Panc1 (cell line): ENCODE results near the gene LSMEM2. TPM values are rescaled to one million over a fixed set of nuclear protein-coding genes. Genes with fewer than 3 reads are reported as not detected.

Experiments used
- ATAC-seq: fragments of 200-7000 bp; cut with Tn5 transposase; 2 replicates; pipeline ENCODE4 v1.9.1; 2020; ENCODE audit warnings: mild to moderate bottlenecking, moderate library complexity
- BruUV-seq: library from RNA; stranded (reverse); fragments of 400-500 nt; replicated peaks from 2 replicates; lab custom pipeline; 2021; lab: Mats Ljungman, UMichigan
- CTCF ChIA-PET: fragments of 300-600 bp; sonication (Branson Sonifier 250); formaldehyde crosslinking; loops from one replicate; lab custom pipeline; 2022; ENCODE audit warnings: antibody characterized with exemption; lab: Charles Lee
- POLR2A ChIA-PET: fragments of 300-600 bp; sonication (Branson Sonifier 250); formaldehyde crosslinking; loops from one replicate; lab custom pipeline; 2022; ENCODE audit warnings: antibody characterized with exemption; lab: Charles Lee
- DNase-seq: peaks from one replicate; pipeline ENCODE4 v3.0.0-alpha.2; 2010; ENCODE audit warnings: low read depth, low spot score
- H3K27ac ChIP-seq: 2 replicates; pipeline ENCODE4 v1.5.1; 2011; ENCODE audit warnings: mild to moderate bottlenecking, low read length, inconsistent platforms
- H3K27me3 ChIP-seq: fragments of 200-500 bp; sonication (Bioruptor generic); 2 replicates; pipeline ENCODE4 v1.6.0; 2014; ENCODE audit warnings: low read length, inconsistent platforms; ENCODE audit not compliant: control insufficient read depth, insufficient read depth
- H3K36me3 ChIP-seq: fragments of 200-500 bp; sonication (Bioruptor generic); 2 replicates; pipeline ENCODE4 v1.5.1; 2014; ENCODE audit warnings: inconsistent platforms, mild to moderate bottlenecking, low read length, moderate library complexity; ENCODE audit not compliant: control insufficient read depth, insufficient read depth
- H3K4me1 ChIP-seq: 2 replicates; pipeline ENCODE4 v1.5.1; 2011; ENCODE audit warnings: inconsistent platforms, mild to moderate bottlenecking, low read length, moderate library complexity; ENCODE audit not compliant: control insufficient read depth, insufficient read depth
- H3K4me3 ChIP-seq, 2 experiments: 2 replicates each; pipeline ENCODE4 v1.5.1; 2011 to 2012; ENCODE audit warnings: low read depth in 2 of 2, low read length in 2 of 2, mild to moderate bottlenecking in 2 of 2, inconsistent platforms in 1 of 2, moderate library complexity in 1 of 2
- H3K9me3 ChIP-seq: fragments of 200-500 bp; sonication (Bioruptor generic); 2 replicates; pipeline ENCODE4 v1.5.1; 2014; ENCODE audit warnings: low read depth, mild to moderate bottlenecking, inconsistent platforms, low read length, moderate library complexity; ENCODE audit not compliant: control insufficient read depth, insufficient read depth
- POLR2AphosphoS5 ChIP-seq: IDR thresholded peaks from 2 replicates; pipeline ENCODE4 v1.6.1; 2012; ENCODE audit warnings: mild to moderate bottlenecking, low read depth, low read length, moderate library complexity
- SIN3A ChIP-seq: IDR thresholded peaks from 2 replicates; pipeline ENCODE4 v1.6.1; 2012; ENCODE audit warnings: low read depth, mild to moderate bottlenecking, low read length, moderate library complexity, borderline replicate concordance; ENCODE audit not compliant: insufficient read depth
- TCF7L2 ChIP-seq: IDR thresholded peaks from 2 replicates; pipeline ENCODE4 v1.6.1; 2011; ENCODE audit warnings: mild to moderate bottlenecking, low read depth, low read length, inconsistent platforms
- in situ Hi-C: cut with HindIII; loops from 2 replicates; pipeline ENCODE4 v1.10.0; 2016; ENCODE audit warnings: low sequenced_read_pairs, low pct_unique_long_range_greater_than_20kb
- intact Hi-C: fragments of 100-400 bp; cut with micrococcal nuclease; formaldehyde crosslinking; loops from one replicate; pipeline ENCODE4 v1.10.0; 2022; ENCODE audit not compliant: unreplicated experiment
- total RNA-seq: library from RNA; stranded (reverse); gene quantifications from one replicate; pipeline ENCODE4 v1.2.1, GENCODE V29; 2021; ENCODE audit not compliant: unreplicated experiment
- TF ChIP-seq, protein P1 (sequence below): fragments of 450-650 bp; IDR thresholded peaks from 2 replicates; pipeline ENCODE4 v1.5.1; 2017; ENCODE audit warnings: mild to moderate bottlenecking
- TF ChIP-seq, protein P2 (sequence below), 2 experiments: IDR thresholded peaks; 2 replicates each; pipeline ENCODE4 v1.6.1; 2011 to 2012; ENCODE audit warnings: low read depth in 2 of 2, control low read depth in 1 of 2, low read length in 1 of 2, mild to moderate bottlenecking in 1 of 2, moderate library complexity in 1 of 2; ENCODE audit not compliant: insufficient read depth in 1 of 2

LSMEM2 gene
- total RNA-seq, 1 experiment from 2014 or later: not detected

DNA sequence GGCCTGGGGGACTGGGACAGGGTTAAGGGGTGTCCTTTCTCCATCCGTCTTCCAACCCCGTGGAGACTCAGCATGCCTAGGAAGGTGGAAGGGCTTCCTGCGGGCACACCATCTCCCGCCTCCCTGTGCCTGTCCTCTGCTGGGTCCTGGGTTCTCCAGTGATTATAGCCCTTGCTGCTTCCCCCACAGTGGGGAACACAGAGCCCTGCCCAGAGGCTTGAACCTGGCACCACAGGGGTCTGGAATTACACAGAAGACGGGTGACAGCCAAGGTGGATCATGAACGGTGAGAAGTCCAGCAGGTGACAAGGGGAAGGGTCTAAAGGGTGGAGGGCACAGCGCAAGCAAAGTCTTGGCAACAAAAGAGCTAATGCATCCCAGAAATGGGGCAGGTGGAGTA, 16.1 kb upstream of the LSMEM2 start:
- in situ Hi-C loops (no loop called here), intact Hi-C loops (loop anchor here (10.0 kb wide), 1 partner anchor 68 kb away; the partner anchor contains the start of gene GNAT1)
- peaks cover 9% of the 10 kb centered on the region for H3K4me1 ChIP-seq
- POLR2A ChIA-PET: no interaction called here
- H3K27me3 ChIP-seq: no peaks in the 10 kb centered on the region
- H3K36me3 ChIP-seq: no peaks in the 10 kb centered on the region
- H3K4me3 ChIP-seq: no peak overlapping the region
- DNase-seq (no peak), ATAC-seq (no peak)
- no peaks in the 10 kb centered on the region for H3K9me3 ChIP-seq
- no peak overlapping the region for H3K27ac ChIP-seq
- CTCF ChIA-PET: no interaction called here
- TF ChIP-seq, protein P1, sequence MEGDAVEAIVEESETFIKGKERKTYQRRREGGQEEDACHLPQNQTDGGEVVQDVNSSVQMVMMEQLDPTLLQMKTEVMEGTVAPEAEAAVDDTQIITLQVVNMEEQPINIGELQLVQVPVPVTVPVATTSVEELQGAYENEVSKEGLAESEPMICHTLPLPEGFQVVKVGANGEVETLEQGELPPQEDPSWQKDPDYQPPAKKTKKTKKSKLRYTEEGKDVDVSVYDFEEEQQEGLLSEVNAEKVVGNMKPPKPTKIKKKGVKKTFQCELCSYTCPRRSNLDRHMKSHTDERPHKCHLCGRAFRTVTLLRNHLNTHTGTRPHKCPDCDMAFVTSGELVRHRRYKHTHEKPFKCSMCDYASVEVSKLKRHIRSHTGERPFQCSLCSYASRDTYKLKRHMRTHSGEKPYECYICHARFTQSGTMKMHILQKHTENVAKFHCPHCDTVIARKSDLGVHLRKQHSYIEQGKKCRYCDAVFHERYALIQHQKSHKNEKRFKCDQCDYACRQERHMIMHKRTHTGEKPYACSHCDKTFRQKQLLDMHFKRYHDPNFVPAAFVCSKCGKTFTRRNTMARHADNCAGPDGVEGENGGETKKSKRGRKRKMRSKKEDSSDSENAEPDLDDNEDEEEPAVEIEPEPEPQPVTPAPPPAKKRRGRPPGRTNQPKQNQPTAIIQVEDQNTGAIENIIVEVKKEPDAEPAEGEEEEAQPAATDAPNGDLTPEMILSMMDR: no peak
- no TSS peak for BruUV-seq

DNA sequence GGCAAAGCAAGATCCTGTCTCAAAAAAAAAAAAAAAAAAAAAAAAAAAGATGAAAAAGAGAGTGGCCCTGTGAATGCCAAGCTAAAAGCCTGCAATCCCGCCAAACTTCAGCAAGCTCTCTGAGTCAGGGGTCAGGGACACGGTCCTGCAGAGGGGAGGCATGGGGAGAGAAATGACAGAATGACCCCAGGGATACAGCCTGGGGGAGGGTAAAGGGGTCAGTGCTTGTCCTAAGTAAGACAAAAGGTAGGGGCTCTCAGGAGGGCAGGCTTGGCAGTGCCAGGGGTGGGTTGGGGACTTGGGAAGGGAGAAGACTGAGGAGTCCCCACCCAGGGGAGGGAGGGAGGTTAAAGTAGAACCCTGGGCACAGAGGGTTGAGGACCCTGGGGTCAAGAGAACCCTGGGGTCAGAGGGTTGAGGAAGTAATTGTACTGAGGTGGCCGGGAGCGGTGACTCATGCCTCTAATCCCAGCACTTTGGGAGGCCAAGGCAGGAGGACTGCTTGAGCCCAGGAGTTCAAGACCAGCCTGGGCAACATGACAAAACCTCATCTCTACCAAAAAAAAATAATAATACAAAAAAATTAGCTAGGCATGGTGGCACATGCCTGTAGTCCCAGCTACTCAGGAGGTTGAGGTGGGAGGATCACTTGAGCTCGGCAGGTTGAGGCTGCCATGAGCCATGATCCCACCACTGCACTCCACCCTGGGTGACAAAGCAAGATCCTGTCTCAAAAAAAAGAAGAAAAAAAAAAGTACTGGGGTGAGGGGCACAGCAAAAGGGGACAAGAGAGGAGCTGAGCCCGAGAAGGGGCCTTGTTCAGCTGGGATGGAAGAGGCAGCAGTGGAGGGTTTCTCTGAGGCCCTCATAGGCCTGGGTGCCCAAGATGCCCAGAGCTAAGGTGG, 15.2 kb upstream of the LSMEM2 start:
- DNase-seq (no peak), ATAC-seq (no peak)
- Histone ChIP-seq H3K4me3 (no peak overlapping the region), H3K4me1 (peaks cover 9% of the 10 kb centered on the region), H3K27me3 (no peaks in the 10 kb centered on the region), H3K9me3 (no peaks in the 10 kb centered on the region), H3K27ac (no peak overlapping the region), H3K36me3 (no peaks in the 10 kb centered on the region)
- TF ChIP-seq TCF7L2: no peak
- TF ChIP-seq SIN3A: no peak
- TF ChIP-seq POLR2AphosphoS5: no peak
- TF ChIP-seq, protein P1: no peak
- TF ChIP-seq, protein P2, sequence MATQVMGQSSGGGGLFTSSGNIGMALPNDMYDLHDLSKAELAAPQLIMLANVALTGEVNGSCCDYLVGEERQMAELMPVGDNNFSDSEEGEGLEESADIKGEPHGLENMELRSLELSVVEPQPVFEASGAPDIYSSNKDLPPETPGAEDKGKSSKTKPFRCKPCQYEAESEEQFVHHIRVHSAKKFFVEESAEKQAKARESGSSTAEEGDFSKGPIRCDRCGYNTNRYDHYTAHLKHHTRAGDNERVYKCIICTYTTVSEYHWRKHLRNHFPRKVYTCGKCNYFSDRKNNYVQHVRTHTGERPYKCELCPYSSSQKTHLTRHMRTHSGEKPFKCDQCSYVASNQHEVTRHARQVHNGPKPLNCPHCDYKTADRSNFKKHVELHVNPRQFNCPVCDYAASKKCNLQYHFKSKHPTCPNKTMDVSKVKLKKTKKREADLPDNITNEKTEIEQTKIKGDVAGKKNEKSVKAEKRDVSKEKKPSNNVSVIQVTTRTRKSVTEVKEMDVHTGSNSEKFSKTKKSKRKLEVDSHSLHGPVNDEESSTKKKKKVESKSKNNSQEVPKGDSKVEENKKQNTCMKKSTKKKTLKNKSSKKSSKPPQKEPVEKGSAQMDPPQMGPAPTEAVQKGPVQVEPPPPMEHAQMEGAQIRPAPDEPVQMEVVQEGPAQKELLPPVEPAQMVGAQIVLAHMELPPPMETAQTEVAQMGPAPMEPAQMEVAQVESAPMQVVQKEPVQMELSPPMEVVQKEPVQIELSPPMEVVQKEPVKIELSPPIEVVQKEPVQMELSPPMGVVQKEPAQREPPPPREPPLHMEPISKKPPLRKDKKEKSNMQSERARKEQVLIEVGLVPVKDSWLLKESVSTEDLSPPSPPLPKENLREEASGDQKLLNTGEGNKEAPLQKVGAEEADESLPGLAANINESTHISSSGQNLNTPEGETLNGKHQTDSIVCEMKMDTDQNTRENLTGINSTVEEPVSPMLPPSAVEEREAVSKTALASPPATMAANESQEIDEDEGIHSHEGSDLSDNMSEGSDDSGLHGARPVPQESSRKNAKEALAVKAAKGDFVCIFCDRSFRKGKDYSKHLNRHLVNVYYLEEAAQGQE (IDR thresholded peaks at IDR 0.05; ENCODE audit: insufficient read depth in 1 of 2, low read depth in 2 of 2, low read length in 1 of 2): no peak
- CTCF ChIA-PET: no interaction called here
- intact Hi-C loops: loop anchor here (10.0 kb wide), 1 partner anchor 69 kb away; the partner anchor contains the start of gene GNAT1
- POLR2A ChIA-PET: interaction anchor here (0.5 kb wide), 1 partner anchor 65 kb away, joined by 5 read pairs; no protein-coding TSS in a partner anchor
- BruUV-seq: no TSS peak
- in situ Hi-C loops: no loop called here
